Measurements from ENCODE around the gene ABCD4.
A peak's percentile ranks its signal among the peaks of the same experiment; 100 is the strongest.

Gene ABCD4

GRCh38 chr14:74240794-74241651 is 61.7 kb downstream of the ABCD4 start:
- Histone ChIP-seq H3K4me3 (ENCODE audit: low read length) (peak overlapping the region; percentile 27), H3K9me3 (ENCODE audit: control insufficient read depth, low read length) (no peaks in the 10 kb centered on the region), H3K4me1 (ENCODE audit: control insufficient read depth, insufficient read depth, low read length) (no peaks in the 10 kb centered on the region), H3K27me3 (replicated peaks; ENCODE audit: control insufficient read depth, insufficient read depth, low read length) (peaks cover 94% of the 10 kb centered on the region), H3K9ac (ENCODE audit: low read length) (no peak overlapping the region), H3K36me3 (ENCODE audit: control insufficient read depth, insufficient read depth, low read length, severe bottlenecking) (no peaks in the 10 kb centered on the region)
- peak; percentile 17 for DNase-seq (ENCODE audit: low read depth)

- H3K36me3 ChIP-seq (ENCODE audit: control insufficient read depth, insufficient read depth, low read length, severe bottlenecking) = no peaks in the 10 kb centered on the region
- no peaks in the 10 kb centered on the region for H3K4me1 ChIP-seq (ENCODE audit: control insufficient read depth, insufficient read depth, low read length)
- H3K9ac ChIP-seq (ENCODE audit: low read length) = no peak overlapping the region
- no peaks in the 10 kb centered on the region for H3K9me3 ChIP-seq (ENCODE audit: control insufficient read depth, low read length)
- H3K4me3 ChIP-seq (ENCODE audit: low read length) = peak overlapping the region; percentile 27
- peaks cover 90% of the 10 kb centered on the region for H3K27me3 ChIP-seq (replicated peaks; ENCODE audit: control insufficient read depth, insufficient read depth, low read length)
- peak; percentile 10 for DNase-seq (ENCODE audit: low read depth)
These were observed 62.6 kb downstream of the ABCD4 start for GRCh38 chr14:74239848-74240793.

GRCh38 chr14:74238974-74239847 is 63.5 kb downstream of the ABCD4 start, which contains the start of gene VSX2:
Gene VSX2 (plus strand): TSS chr14:74239449. CDS start chr14:74239562, 113 bp downstream.
- Histone ChIP-seq H3K9ac (ENCODE audit: low read length) (no peak within 1 kb of the TSS), H3K4me1 (ENCODE audit: control insufficient read depth, insufficient read depth, low read length) (no peaks in the 10 kb centered on the region)
- DNase-seq (ENCODE audit: low read depth) = no peak

GRCh38 chr14:74237441-74237840 is 65.3 kb downstream of the ABCD4 start:
- H3K9ac ChIP-seq (ENCODE audit: low read length) = no peak overlapping the region
- H3K4me3 ChIP-seq (ENCODE audit: low read length) = no peak overlapping the region
- peaks cover 75% of the 10 kb centered on the region for H3K27me3 ChIP-seq (replicated peaks; ENCODE audit: control insufficient read depth, insufficient read depth, low read length)
- no peaks in the 10 kb centered on the region for H3K36me3 ChIP-seq (ENCODE audit: control insufficient read depth, insufficient read depth, low read length, severe bottlenecking)
- DNase-seq (ENCODE audit: low read depth) = no peak
- peaks cover 3% of the 10 kb centered on the region for H3K9me3 ChIP-seq (ENCODE audit: control insufficient read depth, low read length)
- H3K4me1 ChIP-seq (ENCODE audit: control insufficient read depth, insufficient read depth, low read length) = no peaks in the 10 kb centered on the region

More at GRCh38 chr14:74238974-74239847, 63.5 kb downstream of the ABCD4 start, which contains the start of gene VSX2:
- H3K4me3 ChIP-seq (ENCODE audit: low read length) = no peak within 1 kb of the TSS
- H3K27me3 ChIP-seq (replicated peaks; ENCODE audit: control insufficient read depth, insufficient read depth, low read length) = peaks cover 88% of the 10 kb centered on the region
- no peaks in the 10 kb centered on the region for H3K36me3 ChIP-seq (ENCODE audit: control insufficient read depth, insufficient read depth, low read length, severe bottlenecking)
- H3K9me3 ChIP-seq (ENCODE audit: control insufficient read depth, low read length) = no peaks in the 10 kb centered on the region

Data from adipocyte (in vitro differentiated cells).